Measurements from ENCODE around the gene TXNRD3.

DNA sequence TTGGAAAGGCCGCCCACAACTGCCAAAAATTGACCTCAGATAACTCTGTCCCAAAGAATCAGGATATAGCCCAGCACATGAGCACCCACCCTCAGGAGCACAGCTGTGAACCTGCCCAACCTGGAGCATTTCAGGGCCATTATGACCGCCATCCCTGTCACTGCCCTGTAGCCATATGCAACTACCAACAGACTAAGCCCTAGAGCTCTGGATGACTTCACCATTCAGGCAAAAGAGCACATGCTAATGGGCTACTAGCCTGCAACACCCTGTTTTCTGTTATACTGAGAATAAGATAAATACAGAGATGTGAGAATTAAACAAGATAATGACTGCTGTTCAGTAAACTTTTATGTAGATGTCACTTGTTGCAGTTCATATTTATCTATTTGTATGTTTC is 45.0 kb downstream of the TXNRD3 start:
- TF ChIP-seq, protein P1, sequence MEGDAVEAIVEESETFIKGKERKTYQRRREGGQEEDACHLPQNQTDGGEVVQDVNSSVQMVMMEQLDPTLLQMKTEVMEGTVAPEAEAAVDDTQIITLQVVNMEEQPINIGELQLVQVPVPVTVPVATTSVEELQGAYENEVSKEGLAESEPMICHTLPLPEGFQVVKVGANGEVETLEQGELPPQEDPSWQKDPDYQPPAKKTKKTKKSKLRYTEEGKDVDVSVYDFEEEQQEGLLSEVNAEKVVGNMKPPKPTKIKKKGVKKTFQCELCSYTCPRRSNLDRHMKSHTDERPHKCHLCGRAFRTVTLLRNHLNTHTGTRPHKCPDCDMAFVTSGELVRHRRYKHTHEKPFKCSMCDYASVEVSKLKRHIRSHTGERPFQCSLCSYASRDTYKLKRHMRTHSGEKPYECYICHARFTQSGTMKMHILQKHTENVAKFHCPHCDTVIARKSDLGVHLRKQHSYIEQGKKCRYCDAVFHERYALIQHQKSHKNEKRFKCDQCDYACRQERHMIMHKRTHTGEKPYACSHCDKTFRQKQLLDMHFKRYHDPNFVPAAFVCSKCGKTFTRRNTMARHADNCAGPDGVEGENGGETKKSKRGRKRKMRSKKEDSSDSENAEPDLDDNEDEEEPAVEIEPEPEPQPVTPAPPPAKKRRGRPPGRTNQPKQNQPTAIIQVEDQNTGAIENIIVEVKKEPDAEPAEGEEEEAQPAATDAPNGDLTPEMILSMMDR (IDR thresholded peaks at IDR 0.05): no peak
- no peak for TF ChIP-seq POLR2A (IDR thresholded peaks at IDR 0.05)
